ENCODE results near the gene NELFE.
"Not testable (repeated sequence)": the region's sequence is repeated elsewhere in the genome, so short reads cannot be mapped to it uniquely, and the experiment has no call there.

The NELFE gene, protein sequence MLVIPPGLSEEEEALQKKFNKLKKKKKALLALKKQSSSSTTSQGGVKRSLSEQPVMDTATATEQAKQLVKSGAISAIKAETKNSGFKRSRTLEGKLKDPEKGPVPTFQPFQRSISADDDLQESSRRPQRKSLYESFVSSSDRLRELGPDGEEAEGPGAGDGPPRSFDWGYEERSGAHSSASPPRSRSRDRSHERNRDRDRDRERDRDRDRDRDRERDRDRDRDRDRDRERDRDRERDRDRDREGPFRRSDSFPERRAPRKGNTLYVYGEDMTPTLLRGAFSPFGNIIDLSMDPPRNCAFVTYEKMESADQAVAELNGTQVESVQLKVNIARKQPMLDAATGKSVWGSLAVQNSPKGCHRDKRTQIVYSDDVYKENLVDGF

DNA sequence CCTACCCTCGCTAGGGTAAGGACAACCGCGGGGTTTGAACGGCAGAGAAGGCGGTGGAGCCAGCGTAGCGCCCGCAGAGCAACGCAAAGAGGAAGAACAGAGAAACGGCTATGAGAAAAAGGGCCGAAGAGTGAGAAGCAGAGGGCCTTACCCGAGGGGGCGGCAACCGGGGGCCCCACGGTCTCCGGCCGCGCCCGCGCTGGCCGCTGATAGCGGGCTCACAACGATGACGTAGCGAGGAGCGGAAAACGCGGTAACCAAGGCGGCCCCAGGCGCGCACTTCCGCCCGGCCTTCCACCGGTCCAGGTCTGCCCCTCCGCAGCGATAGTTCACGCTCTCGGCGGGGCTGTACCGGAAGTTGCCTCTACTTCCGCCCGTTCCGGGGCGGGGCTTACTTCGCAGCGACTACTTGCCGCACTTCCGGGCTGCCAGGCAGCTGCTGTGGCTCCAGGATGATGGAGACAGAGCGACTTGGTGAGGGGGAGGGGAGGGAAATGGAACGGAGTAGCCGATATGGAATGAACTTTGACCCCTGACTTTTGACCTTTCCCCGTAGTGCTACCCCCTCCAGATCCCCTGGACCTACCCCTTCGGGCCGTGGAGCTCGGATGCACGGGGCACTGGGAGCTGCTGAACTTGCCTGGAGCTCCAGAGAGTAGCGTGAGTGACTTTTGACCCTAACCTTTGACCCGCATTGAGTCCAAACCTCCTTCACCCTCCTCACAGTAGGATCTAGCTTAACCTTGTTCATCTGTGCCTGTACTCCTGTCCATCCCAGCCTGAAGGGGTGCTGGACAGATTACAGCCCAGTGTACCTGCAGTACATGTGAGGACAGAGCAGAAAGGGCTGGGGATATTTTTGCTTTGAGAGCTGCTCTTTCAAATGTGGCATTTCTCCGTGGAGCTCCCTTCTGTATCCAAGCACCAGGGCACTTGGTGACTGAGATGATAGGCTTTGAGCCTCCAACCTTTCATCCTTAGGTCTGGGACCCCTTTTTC, at the start of gene NELFE, which contains the start of gene SKIC2:
Gene NELFE, minus strand, starts transcription at position 231 of the 999 bp plus-strand sequence. CDS start 525 bp downstream, outside the sequence.
Gene SKIC2, plus strand, starts transcription at position 435 of the 999 bp plus-strand sequence. Its CDS starts 18 bp downstream, at position 453.
- DNase-seq = peak; percentile 97 to 98

DNA sequence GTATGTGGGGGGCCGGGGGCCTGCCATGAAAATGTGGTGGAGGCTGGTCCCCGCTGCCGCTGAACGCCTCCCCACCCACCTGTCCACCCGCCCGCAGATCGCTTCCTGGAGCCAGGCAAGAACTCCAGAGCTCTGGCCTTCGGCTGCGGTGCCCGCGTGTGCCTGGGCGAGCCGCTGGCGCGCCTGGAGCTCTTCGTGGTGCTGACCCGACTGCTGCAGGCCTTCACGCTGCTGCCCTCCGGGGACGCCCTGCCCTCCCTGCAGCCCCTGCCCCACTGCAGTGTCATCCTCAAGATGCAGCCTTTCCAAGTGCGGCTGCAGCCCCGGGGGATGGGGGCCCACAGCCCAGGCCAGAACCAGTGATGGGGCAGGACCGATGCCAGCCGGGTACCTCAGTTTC, 49.3 kb upstream of the NELFE start:
- DNase-seq = not testable (repeated sequence)

DNA sequence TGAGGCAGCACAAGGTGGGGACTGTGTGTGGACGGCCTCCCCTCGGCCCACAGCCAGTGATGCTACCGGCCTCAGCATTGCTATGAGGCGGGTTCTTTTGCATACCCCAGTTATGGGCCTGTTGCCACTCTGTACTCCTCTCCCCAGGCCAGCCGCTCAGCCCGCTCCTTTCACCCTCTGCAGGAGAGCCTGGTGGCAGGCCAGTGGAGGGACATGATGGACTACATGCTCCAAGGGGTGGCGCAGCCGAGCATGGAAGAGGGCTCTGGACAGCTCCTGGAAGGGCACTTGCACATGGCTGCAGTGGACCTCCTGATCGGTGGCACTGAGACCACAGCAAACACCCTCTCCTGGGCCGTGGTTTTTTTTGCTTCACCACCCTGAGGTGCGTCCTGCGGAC, 48.3 kb upstream of the NELFE start:
- DNase-seq = not testable (repeated sequence)

DNA sequence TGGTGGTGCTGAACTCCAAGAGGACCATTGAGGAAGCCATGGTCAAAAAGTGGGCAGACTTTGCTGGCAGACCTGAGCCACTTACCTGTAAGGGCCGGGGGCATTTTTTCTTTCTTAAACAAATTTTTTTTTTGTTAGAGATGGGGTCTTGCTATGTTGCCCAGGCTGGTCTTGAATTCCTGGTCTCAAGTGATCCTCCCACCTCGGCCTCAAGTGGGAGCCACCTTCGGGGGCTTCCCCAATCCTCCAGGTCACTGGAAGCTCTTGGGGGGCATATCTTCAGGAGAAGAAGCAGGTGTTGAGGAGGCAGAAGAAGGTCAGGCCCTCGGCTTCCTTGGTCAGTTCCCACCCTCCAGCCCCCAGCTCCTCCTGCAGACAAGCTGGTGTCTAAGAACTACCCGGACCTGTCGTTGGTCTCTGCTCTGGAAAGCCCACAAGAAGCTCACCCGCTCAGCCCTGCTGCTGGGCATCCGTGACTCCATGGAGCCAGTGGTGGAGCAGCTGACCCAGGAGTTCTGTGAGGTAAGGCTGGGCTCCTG, 47.3 kb upstream of the NELFE start:
- not testable (repeated sequence) for DNase-seq

DNA sequence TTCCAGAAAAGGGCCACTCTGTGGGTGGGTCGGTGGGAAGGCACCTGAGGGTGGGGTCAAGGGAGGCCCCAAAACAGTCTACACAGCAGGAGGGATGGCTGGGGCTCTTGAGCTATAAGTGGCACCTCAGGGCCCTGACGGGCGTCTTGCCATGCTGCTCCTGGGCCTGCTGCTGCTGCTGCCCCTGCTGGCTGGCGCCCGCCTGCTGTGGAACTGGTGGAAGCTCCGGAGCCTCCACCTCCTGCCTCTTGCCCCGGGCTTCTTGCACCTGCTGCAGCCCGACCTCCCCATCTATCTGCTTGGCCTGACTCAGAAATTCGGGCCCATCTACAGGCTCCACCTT, 46.7 kb upstream of the NELFE start:
- DNase-seq = peak in 1 of 2 experiments; percentile 12

DNA sequence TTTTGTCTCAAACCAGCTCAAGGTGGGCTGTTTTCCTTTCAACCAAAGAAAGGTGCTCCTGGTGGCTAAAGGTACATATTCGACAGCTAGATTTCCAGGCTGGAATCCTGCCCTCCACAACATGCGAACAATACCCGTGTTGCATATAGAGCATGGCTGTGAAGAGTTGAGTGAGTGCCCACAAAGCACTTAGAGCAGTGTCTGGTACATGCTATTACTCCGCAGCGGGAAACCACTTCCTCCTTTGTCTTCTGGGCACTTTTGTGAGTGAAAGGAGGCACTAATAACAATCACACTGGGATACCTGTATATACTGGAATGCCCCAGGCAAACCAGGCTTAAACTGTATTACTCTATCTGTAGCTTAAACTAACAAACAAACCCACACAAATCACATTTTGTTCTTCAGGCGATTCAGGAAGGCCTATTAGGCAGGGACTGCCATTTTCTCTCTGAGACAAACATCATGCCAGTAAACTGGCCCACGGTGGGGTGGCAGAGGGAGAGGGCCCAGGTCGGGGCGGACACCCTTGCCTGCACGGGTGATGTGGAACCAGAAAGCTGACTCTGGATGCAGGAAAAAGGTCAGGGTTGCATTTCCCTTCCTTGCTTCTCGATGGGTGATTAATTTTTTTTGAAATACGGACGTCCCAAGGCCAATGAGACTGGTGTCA, 46.2 kb upstream of the NELFE start:
- peak in 1 of 2 experiments; percentile 41 for DNase-seq

DNA sequence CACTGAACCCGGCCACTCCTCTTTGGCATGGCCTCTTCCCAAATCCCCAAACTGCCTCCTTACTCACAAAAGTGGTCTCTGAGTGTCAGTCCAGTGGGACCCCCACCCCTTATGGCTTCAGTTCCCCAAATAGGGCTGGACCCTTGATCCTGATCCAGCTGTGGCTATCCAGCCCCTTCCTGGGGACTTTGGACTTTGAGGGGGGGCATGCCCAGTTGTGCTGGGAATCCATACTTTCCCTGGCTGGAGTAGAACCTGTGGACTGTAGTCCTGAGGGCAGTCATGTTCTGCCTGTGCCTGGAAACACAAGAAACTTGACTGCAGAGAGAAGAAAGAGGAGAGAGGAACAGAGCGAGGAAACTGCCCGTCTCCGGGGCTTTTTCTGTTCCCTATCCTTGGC, 45.6 kb upstream of the NELFE start:
- DNase-seq = not testable (repeated sequence)

DNA sequence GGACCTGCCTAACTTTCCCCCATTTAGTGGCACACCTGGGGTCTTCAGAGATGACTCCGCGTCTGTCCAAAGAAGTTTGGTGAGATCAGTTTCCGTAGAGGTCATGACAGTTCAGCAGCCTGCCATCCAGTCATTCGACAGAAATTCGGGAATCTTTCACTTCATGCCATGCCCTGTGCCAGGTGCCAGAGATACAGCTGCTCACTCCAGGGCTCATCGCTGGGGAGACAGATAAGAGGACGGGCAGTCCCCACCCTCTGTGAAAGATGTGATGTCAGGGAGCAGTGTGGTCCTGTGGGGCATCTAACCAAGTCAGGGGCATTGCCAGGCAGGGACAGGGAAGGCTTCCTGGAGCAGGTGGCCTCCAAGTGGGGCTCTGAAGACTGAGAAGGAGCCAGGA, 44.5 kb upstream of the NELFE start:
- DNase-seq = not testable (repeated sequence)

DNA sequence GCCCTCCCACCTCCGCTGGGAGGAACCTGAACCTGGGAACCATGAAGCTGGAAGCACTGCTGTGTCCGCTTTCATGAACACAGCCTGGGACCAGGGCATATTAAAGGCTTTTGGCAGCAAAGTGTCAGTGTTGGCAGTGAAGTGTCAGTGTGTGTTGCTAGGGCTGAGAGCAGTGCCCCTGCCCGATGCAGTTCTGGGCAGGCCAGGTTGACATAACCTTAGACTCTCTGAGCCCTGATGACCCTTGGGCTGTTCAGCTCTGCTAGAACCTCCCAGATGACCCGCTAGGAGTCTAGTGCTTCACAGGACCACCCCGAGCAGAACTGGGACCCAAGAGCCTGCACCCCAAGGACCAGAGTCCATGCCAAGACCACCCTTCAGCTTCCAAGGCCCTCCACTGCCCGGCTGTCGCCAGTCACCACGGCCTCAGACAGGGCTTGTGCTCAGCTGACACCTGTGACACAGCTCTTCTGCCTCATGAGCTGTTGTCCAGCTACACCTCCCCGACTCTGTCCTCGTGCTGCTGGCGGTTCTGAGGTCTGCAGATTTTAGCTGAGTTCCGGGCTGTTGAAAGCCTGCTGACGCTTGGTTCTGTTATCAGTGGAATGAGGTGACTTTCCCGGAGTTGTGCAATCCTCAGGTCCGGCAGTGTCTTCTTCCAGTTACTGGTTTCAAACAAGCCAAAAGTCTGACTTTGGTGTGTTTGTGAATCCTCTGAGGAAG, 43.9 kb upstream of the NELFE start:
- DNase-seq = not testable (repeated sequence)

DNA sequence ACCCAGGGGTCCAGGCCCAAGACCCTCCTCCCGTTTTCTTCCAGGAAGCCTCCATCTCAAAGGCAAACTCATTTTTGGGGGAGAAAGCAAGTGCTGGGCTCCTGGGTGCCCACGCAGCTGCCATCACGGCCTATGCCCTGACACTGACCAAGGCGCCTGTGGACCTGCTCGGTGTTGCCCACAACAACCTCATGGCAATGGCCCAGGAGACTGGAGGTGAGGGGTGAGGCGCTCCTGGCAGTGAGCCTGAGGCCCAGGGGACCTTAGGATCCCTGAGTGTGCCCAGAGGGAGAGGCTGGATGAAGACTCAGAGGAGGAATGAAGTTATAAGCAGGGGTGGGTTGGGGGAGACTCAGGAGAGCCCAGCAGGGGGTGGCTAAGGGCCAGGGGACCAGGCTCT, 37.6 kb upstream of the NELFE start:
- DNase-seq = not testable (repeated sequence)

DNA sequence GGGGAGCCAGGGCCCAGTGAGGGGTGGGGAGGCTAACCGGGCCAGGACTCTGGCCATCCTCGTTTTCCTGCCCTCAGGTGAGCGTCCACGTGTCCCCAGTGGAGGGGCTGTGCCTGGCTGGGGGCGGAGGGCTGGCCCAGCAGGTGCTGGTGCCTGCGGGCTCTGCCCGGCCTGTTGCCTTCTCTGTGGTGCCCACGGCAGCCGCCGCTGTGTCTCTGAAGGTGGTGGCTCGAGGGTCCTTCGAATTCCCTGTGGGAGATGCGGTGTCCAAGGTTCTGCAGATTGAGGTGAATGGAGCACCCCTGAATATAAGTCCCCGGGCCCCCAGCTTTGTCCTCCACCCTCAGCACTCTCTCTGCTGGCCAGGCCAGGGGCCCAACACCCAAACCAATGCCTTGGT, 35.6 kb upstream of the NELFE start:
- not testable (repeated sequence) for DNase-seq

DNA sequence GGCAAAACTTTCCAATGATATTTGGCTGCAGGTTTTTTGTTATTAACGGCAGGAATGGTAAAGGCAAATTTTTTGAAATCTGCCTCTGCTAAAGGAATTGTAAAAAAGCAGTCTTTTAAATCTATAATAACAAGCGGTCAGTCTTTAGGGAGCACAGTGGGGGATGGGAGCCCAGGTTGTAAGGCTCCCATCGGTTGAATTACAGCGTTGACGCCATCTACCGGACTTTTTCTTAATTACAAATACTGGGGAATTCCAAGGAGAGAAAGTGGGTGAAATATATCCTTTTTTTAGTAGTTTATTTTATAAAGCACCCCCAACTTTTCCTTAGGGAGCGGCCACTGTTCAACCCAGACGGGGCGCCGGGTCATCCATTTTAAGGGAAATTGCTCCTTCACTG, 30.6 kb upstream of the NELFE start:
- DNase-seq = not testable (repeated sequence)

DNA sequence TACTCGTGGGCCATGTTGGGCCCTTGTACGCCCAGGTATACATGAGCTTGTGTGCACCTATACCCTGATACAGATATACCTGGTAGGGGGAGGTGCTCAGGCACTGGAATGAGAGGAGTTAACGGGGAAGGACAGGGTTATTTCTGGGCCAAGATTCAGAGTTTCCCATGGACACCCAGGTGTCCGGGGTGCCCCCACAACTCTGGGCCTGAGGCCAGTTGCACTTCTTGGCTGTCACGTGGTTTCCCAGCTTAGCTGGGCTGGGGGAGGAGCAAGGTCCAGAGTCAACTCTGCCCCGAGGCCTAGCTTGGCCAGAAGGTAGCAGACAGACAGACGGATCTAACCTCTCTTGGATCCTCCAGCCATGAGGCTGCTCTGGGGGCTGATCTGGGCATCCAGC, 23.0 kb upstream of the NELFE start, which contains the start of gene C4A:
Gene C4A, plus strand, starts transcription at position 314 of the 400 bp plus-strand sequence. Its CDS starts 51 bp downstream, at position 365.
- DNase-seq = not testable (repeated sequence)

DNA sequence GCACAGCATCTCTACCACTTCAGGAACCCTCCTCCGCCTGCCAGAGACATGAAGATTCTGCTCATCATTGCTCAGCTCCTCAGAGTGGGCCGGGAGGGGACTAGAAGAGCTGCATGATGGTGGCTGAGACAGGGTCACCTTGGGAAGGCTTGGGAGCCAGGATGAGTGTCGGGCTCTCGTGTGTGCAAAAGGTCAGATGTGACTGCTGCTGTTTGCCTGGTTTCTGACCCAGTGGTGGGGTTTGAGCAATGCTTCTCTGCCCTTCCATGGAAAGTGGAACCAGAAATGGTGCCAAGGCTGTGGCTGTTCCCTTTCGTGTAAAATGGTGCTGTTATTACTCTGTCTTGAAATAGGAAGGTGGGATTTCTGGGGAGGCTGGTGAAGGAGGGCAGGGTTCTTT, 22.2 kb upstream of the NELFE start:
- not testable (repeated sequence) for DNase-seq

DNA sequence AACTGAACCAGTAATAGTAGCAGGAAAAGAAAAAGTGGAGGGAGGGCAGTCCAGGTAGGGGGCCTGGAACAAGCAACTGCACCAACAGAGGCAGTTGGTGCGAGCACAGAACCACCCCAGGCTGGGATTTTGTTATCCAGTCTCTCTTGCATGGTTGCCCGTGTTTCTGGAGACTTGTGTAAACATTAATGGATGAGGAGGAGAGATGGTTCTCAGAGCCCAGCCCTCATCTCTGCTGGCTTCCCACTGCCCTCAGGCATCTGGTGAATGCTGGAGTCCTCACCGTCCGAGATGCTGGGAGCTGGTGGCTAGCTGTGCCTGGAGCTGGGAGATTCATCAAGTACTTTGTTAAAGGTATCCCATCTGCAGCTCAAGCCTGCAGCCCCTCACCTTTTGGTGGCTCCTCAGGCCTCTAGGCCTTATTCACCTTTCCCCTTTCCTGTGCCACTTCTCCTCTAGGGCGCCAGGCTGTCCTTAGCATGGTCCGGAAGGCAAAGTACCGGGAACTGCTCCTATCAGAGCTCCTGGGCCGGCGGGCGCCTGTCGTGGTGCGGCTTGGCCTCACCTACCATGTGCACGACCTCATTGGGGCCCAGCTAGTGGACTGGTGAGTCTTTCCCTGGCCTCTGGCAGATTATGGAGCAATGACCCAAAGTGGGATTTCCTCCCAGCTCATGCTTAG, 21.6 kb upstream of the NELFE start:
- DNase-seq = not testable (repeated sequence)

DNA sequence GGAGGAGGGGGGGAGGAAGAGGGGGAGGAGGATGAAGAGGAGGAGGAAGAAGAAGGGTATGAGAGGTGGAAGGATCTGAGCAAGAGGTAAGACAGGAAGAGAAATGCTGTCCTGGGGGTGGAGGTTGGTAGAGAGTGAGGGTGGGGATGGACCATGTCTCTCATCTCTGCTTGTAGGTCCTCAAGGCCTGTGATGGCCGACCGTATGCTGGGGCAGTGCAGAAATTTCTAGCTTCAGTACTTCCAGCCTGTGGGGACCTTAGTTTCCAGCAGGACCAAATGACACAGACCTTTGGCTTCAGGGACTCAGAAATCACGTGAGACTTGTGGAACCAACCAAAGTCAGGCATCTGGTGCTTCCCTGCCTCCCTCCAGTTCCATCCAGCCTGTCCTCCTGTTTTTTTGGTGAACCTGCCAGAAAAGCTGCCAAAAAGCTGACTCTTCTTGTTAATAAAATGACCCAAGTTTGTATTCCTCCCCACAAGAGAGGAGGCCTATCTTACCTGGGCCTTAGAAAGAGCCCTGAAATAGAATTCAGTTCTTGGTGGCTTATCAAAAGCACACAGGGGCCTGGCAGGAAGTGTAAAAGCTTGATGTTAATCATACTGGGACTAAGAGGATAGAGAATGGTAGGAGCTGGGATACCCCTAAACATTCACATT, 20.6 kb upstream of the NELFE start:
- DNase-seq = no peak

DNA sequence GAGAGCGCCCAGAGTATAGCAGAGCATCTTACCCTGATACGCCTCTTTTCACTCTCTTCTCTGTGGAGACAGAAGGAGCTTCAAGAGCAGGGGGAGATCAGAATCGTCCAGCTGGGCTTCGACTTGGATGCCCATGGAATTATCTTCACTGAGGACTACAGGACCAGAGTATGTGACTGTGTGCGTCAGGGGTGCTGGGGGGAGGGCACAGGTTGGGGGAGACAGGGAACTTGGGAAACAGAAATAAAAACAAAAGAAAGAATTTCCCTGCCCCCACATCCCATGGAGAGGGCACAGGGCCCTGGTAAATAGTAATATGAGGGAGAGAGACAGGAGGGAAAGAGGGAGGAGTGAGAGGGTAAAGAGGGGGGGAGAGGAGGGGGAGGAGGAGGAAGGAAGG, 20.1 kb upstream of the NELFE start:
- no peak for DNase-seq

DNA sequence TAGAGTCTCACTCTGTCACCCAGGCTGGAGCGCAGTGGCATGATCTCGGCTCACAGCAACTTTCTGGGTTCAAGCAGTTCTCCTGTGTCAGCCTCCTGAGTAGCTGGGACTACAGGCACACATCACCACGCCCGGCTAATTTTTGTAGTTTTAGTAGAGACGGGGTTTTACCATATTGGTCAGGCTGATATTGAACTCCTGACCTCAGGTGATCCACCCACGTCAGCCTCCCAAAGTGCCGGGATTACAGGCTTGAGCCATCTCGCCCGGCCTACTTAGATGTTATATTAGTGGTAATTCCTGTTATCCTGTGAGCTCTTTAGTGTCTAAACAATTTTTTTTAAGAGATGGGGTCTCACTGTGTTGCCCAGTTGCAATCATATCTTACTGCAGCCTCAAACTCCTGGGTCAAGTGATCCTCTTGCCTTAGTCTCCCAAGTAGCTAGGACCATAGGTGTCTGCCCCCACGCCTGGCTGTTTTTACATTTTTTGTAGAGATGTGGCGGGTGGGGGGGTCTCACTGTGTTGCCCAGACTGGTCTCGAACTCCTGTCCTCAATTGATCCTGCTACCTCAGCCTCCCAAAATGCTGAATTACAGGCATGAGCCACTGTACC, 19.2 kb upstream of the NELFE start:
- DNase-seq = no peak

DNA sequence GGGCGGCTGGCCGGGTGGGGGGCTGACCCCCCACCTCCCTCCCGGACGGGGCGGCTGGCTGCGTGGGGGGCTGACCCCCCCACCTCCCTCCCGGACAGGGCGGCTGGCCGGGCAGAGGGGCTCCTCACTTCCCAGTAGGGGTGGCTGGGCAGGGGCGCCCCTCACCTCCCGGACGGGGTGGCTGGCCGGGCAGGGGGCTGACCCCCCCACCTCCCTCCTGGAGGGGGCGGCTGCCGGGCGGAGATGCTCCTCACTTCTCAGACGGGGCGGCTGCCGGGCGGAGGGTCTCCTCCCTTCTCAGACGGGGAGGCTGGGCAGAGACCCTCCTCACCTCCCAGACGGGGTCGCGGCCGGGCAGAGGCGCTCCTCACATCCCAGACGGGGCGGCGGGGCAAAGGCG, 17.3 kb upstream of the NELFE start:
- not testable (repeated sequence) for DNase-seq

DNA sequence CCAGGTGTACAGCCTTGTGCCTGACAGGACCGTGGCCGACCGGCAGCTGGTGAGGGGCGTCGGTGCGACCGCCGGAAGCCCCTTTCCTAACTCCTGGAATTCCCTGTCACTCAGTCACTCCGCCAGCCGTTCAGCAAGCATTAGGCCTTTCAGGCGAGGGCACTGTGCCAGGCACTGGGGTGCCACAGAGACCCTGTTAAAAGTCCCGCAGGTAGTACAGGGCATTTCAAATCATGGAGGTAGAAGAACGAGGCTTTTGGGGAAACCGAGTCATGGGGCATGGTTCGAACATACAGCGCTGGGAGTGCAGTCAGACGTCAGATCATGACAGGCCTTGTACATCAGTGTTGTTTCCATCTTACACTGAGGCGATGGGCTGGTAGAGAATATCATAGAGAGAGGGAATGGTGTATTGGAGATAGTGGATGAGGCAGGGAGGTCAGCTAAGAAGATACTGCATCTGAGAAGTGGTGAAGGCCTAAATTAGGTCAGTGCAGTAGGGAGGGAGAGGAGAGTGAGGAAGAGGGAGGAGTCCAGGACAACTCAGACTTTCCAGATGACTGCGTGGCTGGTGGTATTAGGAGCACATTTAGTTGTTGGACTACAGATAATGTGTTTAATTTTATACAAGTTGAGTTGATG, 14.1 kb upstream of the NELFE start:
- no peak for DNase-seq
